Panc1 (cell line): ENCODE measurements around the gene NOTUM. TPM values are rescaled to one million over a fixed set of nuclear protein-coding genes. Genes with fewer than 3 reads are reported as not detected.

Source experiments
- ATAC-seq: fragments of 200-7000 bp; cut with Tn5 transposase; 2 replicates; pipeline ENCODE4 v1.9.1; 2020; ENCODE audit warnings: mild to moderate bottlenecking, moderate library complexity
- BruUV-seq: library from RNA; stranded (reverse); fragments of 400-500 nt; replicated peaks from 2 replicates; lab custom pipeline; 2021; lab: Mats Ljungman, UMichigan
- CTCF ChIA-PET: fragments of 300-600 bp; sonication (Branson Sonifier 250); formaldehyde crosslinking; loops from one replicate; lab custom pipeline; 2022; ENCODE audit warnings: antibody characterized with exemption; lab: Charles Lee
- POLR2A ChIA-PET: fragments of 300-600 bp; sonication (Branson Sonifier 250); formaldehyde crosslinking; loops from one replicate; lab custom pipeline; 2022; ENCODE audit warnings: antibody characterized with exemption; lab: Charles Lee
- DNase-seq: peaks from one replicate; pipeline ENCODE4 v3.0.0-alpha.2; 2010; ENCODE audit warnings: low read depth, low spot score
- H3K27ac ChIP-seq: 2 replicates; pipeline ENCODE4 v1.5.1; 2011; ENCODE audit warnings: mild to moderate bottlenecking, low read length, inconsistent platforms
- H3K27me3 ChIP-seq: fragments of 200-500 bp; sonication (Bioruptor generic); 2 replicates; pipeline ENCODE4 v1.6.0; 2014; ENCODE audit warnings: low read length, inconsistent platforms; ENCODE audit not compliant: control insufficient read depth, insufficient read depth
- H3K36me3 ChIP-seq: fragments of 200-500 bp; sonication (Bioruptor generic); 2 replicates; pipeline ENCODE4 v1.5.1; 2014; ENCODE audit warnings: inconsistent platforms, mild to moderate bottlenecking, low read length, moderate library complexity; ENCODE audit not compliant: control insufficient read depth, insufficient read depth
- H3K4me1 ChIP-seq: 2 replicates; pipeline ENCODE4 v1.5.1; 2011; ENCODE audit warnings: inconsistent platforms, mild to moderate bottlenecking, low read length, moderate library complexity; ENCODE audit not compliant: control insufficient read depth, insufficient read depth
- H3K4me3 ChIP-seq, 2 experiments: 2 replicates each; pipeline ENCODE4 v1.5.1; 2011 to 2012; ENCODE audit warnings: low read depth in 2 of 2, low read length in 2 of 2, mild to moderate bottlenecking in 2 of 2, inconsistent platforms in 1 of 2, moderate library complexity in 1 of 2
- H3K9me3 ChIP-seq: fragments of 200-500 bp; sonication (Bioruptor generic); 2 replicates; pipeline ENCODE4 v1.5.1; 2014; ENCODE audit warnings: low read depth, mild to moderate bottlenecking, inconsistent platforms, low read length, moderate library complexity; ENCODE audit not compliant: control insufficient read depth, insufficient read depth
- POLR2AphosphoS5 ChIP-seq: IDR thresholded peaks from 2 replicates; pipeline ENCODE4 v1.6.1; 2012; ENCODE audit warnings: mild to moderate bottlenecking, low read depth, low read length, moderate library complexity
- SIN3A ChIP-seq: IDR thresholded peaks from 2 replicates; pipeline ENCODE4 v1.6.1; 2012; ENCODE audit warnings: low read depth, mild to moderate bottlenecking, low read length, moderate library complexity, borderline replicate concordance; ENCODE audit not compliant: insufficient read depth
- TCF7L2 ChIP-seq: IDR thresholded peaks from 2 replicates; pipeline ENCODE4 v1.6.1; 2011; ENCODE audit warnings: mild to moderate bottlenecking, low read depth, low read length, inconsistent platforms
- in situ Hi-C: cut with HindIII; loops from 2 replicates; pipeline ENCODE4 v1.10.0; 2016; ENCODE audit warnings: low sequenced_read_pairs, low pct_unique_long_range_greater_than_20kb
- intact Hi-C: fragments of 100-400 bp; cut with micrococcal nuclease; formaldehyde crosslinking; loops from one replicate; pipeline ENCODE4 v1.10.0; 2022; ENCODE audit not compliant: unreplicated experiment
- total RNA-seq: library from RNA; stranded (reverse); gene quantifications from one replicate; pipeline ENCODE4 v1.2.1, GENCODE V29; 2021; ENCODE audit not compliant: unreplicated experiment
- TF ChIP-seq, protein P1 (sequence below): fragments of 450-650 bp; IDR thresholded peaks from 2 replicates; pipeline ENCODE4 v1.5.1; 2017; ENCODE audit warnings: mild to moderate bottlenecking
- TF ChIP-seq, protein P2 (sequence below), 2 experiments: IDR thresholded peaks; 2 replicates each; pipeline ENCODE4 v1.6.1; 2011 to 2012; ENCODE audit warnings: low read depth in 2 of 2, control low read depth in 1 of 2, low read length in 1 of 2, mild to moderate bottlenecking in 1 of 2, moderate library complexity in 1 of 2; ENCODE audit not compliant: insufficient read depth in 1 of 2

The NOTUM gene
- total RNA-seq, 1 experiment from 2014 or later: 2.0 TPM

DNA sequence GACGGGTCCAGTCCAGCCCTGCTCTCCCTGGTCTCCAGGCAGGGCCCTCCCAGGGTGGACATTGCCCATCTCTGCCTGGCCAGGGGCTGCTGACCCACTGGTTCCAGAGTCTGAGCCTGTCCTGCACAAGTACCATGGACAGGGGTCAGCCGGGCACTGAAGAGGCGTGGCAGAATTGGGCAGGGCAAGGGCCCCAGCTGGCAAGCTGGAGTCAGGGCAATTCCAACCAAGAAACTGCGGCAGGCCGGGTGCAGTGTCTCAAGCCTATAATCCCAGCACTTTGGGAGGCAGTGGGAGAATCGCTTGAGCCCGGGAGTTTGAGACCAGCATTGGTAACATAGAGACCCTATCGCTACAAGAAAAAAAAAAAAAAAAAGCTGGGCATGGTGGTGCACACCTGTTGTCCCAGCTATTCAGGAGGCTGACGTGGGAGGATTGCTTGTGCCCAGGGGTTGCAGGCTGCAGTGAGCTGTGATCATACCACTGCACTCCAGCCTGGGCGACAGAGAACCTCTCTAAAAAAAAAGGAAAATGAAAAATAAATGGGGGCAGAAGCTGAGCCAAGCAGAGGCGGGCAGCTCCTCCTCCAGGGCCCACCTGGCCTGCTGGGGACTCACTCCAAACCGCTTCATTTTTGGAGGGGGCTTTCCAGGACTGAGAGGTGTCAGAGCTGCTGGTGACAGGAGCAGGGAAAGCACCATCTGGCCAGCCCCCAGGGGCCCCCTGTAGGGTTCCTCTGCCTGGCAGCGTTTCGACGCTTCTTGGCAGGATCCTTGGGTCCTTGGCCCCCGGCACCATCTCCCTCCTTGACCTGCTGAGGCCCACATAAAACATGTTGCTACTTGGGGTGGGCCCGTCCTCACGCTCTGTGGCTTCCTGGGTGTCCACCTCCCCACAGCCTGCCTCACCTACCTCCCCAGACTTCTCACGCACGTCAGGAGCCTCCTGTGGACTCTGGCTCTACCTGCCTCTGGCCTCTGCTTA lies 30.6 kb downstream of the NOTUM start:
- TSS peak; percentile 58 for BruUV-seq
- H3K4me1 ChIP-seq: peaks cover 35% of the 10 kb centered on the region
- H3K9me3 ChIP-seq: no peaks in the 10 kb centered on the region
- ATAC-seq (no peak), DNase-seq (no peak)
- no peak overlapping the region for H3K4me3 ChIP-seq
- H3K27ac ChIP-seq: no peak overlapping the region
- no peaks in the 10 kb centered on the region; the same call in 1 of the 2 replicates for H3K36me3 ChIP-seq
- intact Hi-C loops: no loop called here
- TF ChIP-seq, protein P1, sequence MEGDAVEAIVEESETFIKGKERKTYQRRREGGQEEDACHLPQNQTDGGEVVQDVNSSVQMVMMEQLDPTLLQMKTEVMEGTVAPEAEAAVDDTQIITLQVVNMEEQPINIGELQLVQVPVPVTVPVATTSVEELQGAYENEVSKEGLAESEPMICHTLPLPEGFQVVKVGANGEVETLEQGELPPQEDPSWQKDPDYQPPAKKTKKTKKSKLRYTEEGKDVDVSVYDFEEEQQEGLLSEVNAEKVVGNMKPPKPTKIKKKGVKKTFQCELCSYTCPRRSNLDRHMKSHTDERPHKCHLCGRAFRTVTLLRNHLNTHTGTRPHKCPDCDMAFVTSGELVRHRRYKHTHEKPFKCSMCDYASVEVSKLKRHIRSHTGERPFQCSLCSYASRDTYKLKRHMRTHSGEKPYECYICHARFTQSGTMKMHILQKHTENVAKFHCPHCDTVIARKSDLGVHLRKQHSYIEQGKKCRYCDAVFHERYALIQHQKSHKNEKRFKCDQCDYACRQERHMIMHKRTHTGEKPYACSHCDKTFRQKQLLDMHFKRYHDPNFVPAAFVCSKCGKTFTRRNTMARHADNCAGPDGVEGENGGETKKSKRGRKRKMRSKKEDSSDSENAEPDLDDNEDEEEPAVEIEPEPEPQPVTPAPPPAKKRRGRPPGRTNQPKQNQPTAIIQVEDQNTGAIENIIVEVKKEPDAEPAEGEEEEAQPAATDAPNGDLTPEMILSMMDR: no peak
- TF ChIP-seq, protein P2, sequence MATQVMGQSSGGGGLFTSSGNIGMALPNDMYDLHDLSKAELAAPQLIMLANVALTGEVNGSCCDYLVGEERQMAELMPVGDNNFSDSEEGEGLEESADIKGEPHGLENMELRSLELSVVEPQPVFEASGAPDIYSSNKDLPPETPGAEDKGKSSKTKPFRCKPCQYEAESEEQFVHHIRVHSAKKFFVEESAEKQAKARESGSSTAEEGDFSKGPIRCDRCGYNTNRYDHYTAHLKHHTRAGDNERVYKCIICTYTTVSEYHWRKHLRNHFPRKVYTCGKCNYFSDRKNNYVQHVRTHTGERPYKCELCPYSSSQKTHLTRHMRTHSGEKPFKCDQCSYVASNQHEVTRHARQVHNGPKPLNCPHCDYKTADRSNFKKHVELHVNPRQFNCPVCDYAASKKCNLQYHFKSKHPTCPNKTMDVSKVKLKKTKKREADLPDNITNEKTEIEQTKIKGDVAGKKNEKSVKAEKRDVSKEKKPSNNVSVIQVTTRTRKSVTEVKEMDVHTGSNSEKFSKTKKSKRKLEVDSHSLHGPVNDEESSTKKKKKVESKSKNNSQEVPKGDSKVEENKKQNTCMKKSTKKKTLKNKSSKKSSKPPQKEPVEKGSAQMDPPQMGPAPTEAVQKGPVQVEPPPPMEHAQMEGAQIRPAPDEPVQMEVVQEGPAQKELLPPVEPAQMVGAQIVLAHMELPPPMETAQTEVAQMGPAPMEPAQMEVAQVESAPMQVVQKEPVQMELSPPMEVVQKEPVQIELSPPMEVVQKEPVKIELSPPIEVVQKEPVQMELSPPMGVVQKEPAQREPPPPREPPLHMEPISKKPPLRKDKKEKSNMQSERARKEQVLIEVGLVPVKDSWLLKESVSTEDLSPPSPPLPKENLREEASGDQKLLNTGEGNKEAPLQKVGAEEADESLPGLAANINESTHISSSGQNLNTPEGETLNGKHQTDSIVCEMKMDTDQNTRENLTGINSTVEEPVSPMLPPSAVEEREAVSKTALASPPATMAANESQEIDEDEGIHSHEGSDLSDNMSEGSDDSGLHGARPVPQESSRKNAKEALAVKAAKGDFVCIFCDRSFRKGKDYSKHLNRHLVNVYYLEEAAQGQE (IDR thresholded peaks at IDR 0.05; ENCODE audit: insufficient read depth in 1 of 2, low read depth in 2 of 2, low read length in 1 of 2): peak; percentile 97
- ChIA-PET POLR2A (interaction anchor here (0.5 to 0.6 kb wide), 6 partner anchors 33 to 491 kb away, joined by 3 to 5 read pairs (median 4); no protein-coding TSS in a partner anchor), CTCF (interaction anchor here (0.6 kb wide), 2 partner anchors 37 to 148 kb away, joined by 3 to 5 read pairs; no protein-coding TSS in a partner anchor)
- no peaks in the 10 kb centered on the region for H3K27me3 ChIP-seq
- in situ Hi-C loops: no loop called here

DNA sequence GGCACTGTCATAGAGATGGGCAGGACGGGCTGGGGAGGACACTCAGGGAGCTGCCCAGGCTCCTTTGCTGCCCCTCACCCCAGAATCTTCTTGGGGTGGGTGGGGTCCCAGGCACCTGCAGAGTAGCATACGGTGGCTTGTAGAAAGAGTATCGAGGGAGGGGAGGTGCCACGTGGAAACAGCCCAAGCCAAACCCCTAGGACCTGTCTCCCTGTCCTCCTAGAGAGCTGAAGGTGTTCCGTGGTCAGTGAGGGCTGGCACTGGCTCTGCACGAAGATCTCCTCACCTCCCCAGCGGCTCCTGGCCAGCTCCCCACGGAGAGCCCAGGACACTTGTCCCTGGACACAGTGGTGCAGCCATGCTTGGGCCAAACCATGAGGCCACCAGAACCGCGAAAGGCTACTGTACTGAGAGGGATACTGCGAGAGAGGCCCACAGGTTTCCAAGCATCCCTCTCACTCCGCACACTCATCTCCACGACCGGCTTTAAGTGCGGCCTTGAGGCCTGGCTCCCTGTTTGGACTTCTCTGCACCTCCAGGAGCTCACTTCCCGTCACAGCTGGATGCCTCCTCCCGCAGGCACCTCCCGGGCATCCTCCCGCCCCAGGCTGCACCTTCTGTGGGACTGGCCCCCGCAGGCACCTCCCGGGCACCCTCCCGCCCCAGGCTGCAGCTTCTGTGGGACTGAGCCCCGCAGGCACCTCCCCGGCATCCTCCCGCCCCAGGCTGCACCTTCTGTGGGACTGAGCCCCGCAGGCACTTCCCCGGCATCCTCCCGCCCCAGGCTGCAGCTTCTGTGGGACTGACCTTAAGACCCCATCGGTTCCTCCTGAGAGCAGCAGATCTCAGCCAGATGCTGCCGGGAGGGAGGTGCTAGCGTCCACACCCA lies 31.5 kb downstream of the NOTUM start:
- no peaks in the 10 kb centered on the region for H3K9me3 ChIP-seq
- ChIA-PET CTCF (interaction anchor here (0.6 kb wide), 2 partner anchors 37 to 90 kb away, joined by 3 to 5 read pairs; no protein-coding TSS in a partner anchor), POLR2A (interaction anchor here (0.6 kb wide), 1 partner anchor 32 kb away, joined by 3 read pairs; no protein-coding TSS in a partner anchor)
- peak overlapping the region; percentile 85; the same call in 1 of the 2 replicates for H3K27ac ChIP-seq
- H3K4me3 ChIP-seq: peak overlapping the region in 1 of 2 experiments; percentile 79; a peak in 3 of 4 replicates
- BruUV-seq: no TSS peak
- ATAC-seq (no peak), DNase-seq (no peak)
- H3K4me1 ChIP-seq: peaks cover 40% of the 10 kb centered on the region
- in situ Hi-C loops: no loop called here
- intact Hi-C loops: no loop called here
- TF ChIP-seq POLR2AphosphoS5: no peak
- no peak for TF ChIP-seq TCF7L2
- TF ChIP-seq, protein P2 (IDR thresholded peaks at IDR 0.05; ENCODE audit: insufficient read depth in 1 of 2, low read depth in 2 of 2, low read length in 1 of 2): no peak
- no peak for TF ChIP-seq SIN3A
- TF ChIP-seq, protein P1: no peak
- H3K27me3 ChIP-seq: no peaks in the 10 kb centered on the region
- no peaks in the 10 kb centered on the region; the same call in 1 of the 2 replicates for H3K36me3 ChIP-seq
